Fibroblast of gingiva (primary cell): ENCODE results near the gene HBEGF.
A peak's percentile ranks its signal among the peaks of the same experiment; 100 is the strongest.

Experiments
- DNase-seq: peaks from one replicate; pipeline ENCODE4 v3.0.0-alpha.2; 2011; ENCODE audit warnings: low read depth

HBEGF gene

DNA sequence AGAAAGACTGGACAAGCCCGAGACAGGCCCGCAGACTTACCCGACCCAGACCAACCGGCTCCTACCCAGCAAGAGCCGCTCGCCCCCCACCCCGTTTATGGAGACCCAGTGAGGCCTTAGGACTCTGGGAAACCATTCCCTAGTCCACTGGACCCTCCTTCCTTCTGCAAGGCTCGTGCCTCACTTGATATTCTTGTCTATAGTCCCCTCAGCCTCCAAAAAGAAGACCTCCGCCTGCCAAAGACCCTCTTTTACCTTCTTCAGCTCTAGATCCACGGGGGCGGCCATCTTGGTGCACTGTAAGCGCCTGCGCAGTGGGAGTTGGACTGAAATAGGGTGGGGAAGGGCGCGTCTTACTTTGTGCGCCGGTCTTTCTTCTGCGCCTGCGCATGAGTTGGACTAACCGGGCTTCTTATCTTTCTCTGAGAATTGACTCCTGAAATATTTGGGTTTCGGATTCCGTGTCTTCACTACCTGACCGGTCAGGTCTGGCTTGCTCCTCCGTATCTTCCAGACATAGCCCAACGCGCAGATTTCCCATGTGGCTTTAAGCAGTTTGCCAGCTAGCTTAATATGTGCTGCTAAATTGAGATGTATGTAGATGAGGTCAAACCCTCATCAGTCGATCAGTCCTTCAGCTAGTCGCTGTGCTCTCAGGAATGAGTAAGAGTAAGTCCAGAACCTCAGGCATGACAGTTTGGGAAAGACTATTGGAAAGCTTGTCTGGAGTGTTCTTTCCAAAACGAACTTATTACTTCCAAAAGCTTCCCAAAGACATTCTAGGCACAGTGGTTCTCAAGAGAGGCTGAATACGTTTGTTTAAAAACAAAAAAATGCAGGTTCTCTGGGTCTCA is 43.4 kb downstream of the HBEGF start, which contains the start of gene PFDN1:
PFDN1 (minus strand) TSS at position 316 of the 854 bp plus-strand sequence; CDS start at position 288, 28 bp downstream.
- peak; percentile 91 for DNase-seq

DNA sequence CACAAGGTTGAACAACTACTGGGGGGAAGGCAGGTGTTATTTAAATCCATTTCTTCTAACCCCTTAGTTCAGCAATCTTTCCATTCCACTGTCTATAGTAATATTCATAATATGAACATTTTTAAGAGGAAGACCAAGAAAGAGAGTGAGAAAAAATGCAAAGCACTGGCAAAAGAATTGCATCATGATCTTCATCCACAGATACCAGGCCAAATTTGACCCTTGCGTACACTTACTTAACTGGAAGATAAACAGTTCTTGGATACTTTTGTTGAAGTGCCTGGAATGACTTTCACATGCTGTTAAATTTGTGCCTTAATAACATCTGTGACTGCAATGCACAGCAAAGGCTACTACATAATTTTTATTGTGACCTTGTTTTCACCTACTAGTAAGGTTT is 45.3 kb downstream of the HBEGF start:
- DNase-seq = no peak

DNA sequence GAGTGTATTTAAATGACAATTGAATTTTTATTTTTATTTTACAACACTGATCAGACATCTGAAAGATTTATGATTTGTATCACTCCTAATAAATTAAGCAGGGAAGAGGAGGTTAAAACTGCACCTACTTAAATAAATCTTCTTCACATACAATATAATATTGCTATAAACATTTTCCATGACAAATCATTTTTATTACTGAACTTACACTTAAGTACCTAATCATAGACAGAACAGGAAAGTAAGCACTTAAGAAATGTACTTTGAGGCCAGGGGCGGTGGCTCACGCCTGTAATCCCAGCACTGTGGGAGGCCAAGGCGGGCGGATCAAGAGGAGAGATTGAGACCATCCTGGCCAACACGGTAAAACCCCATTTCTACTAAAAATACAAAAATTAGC is 47.3 kb downstream of the HBEGF start:
- DNase-seq = no peak

DNA sequence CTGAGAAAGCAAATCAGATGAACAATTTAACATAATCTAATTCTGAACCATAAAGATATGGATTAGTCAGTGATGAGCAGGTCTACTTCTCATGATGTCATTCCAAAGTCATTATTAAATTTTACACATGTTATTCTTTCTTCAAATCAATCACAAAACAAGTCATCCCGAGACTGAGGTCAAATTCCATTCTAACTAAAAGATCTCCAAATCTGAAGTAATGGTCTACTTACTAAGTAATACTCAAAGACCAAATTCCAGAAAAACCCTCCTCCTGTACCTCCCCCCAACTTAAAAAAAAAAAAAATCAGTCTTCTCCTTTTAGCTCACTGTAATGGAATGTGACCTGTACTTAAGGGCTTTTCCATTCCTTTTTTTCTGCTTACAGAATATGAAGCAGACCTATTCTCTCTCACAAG is 48.2 kb downstream of the HBEGF start:
- no peak for DNase-seq

DNA sequence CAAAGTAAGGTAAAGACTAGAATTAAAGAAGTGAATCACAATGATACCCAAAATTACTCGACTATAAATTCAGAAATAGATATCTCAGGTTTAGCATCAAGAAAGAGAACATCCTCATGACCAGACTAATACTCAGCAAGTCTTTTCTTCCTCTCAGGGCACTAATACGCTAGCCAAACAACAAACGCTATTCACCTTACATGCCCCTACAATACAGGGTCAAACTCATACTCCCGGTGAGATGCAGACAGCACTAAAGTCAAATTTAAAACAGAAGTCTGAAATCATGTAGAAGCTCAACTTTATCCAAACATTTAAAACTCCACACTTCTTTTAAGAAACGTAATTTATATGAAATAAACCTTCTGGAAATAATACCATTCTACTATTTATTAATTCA is 49.1 kb downstream of the HBEGF start:
- no peak for DNase-seq

DNA sequence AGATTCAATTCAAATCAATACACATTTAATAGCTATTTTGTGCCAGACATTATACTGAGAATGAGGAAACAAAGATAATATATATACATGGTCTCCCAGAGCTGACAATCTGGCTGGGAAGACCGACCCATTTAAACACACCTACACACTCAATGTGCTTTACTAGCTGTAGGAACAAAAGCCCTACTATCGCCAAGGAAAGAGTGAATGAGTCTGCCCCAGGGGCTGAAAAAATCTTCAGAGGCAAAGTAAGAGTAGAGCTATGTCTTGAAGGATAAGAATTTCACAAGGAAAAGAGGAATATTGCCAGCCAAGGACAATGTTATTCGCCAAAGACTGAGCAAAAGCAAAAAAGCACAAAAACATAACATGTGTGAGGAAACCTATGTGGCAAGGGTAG is 50.1 kb downstream of the HBEGF start:
- DNase-seq = no peak

DNA sequence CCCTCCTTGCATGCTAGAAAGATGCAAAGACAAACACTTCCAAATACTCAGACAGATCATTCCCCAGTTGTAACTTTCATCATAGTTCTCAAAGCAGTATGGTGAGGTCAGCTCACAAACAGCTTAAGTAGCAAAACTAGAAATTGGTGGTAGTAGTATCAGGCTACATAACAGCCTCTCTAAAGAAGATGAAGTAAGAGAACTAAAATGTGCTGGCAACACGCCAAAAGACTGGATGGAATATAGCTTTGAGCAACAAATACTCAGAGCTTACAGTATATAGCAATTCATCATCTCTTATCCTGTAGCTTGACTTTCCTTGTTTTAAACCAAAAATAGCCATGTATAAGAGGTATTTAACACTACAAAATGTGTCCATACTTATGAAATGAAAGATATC is 51.0 kb downstream of the HBEGF start:
- DNase-seq = peak; percentile 88

DNA sequence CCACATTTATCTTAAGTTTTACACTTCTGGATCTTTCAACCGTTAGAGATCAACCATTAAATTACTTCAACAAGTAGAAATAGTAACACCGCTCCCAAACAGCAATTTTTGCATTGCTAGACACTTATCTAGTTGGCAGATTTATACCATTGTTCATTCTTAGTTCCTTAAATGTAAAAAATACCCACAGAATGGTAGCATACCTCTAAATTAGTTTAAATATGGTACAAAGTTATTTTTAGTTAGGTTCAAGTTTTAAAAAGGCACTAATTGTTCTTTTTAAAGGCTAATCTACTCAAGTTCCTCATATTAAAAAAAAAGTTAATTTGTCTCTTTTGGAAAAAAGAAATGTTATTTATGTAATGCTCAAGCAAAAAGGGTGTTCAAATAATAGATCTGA is 51.6 kb downstream of the HBEGF start:
- no peak for DNase-seq

DNA sequence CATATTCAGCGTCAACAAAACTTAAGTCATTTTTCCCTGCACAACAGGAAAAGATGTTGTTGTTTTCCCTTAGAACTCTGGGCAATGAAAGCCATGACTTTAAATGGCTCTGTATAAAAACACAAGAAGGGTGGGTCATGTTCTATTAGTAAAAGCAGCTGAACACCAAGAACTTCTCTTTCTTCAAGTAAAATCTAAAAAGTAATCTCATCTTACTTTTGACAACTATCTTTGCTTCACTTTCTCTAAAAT is 52.6 kb downstream of the HBEGF start:
- no peak for DNase-seq

DNA sequence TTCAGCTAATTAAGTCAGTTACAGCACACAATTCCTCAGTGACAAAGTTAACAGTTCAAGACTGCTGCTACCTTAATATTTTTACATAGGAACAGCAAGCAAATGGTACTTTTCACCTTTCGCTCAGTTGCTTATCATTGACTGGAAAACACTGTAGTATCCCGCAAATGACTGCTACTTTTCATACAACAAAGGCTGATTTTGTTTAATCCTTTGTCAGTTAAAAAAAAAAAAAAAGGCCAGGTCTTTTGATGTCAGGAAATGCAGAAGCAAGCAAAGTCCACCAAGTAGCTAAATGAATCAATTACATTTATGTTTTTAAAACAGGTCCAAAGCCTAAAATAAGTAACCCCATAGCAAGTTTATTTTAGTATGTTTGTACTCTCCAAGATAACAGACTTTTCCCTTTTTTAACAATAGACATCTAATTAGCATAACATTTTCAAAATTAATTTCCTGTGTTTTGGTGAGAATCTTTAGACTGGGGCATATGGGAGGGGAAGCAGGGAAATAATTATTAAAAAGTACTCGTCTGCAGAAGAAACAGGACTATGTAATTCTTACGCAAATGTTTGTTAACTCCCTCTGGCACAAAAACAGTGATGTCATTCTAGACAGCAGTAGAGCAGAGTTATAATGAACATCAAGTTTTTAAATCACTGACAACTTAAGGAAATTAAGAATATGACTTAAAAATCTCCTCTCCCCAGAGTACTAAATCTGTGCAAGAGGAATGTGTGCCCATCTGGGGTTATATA is 53.1 kb downstream of the HBEGF start:
- DNase-seq = peak; percentile 23

DNA sequence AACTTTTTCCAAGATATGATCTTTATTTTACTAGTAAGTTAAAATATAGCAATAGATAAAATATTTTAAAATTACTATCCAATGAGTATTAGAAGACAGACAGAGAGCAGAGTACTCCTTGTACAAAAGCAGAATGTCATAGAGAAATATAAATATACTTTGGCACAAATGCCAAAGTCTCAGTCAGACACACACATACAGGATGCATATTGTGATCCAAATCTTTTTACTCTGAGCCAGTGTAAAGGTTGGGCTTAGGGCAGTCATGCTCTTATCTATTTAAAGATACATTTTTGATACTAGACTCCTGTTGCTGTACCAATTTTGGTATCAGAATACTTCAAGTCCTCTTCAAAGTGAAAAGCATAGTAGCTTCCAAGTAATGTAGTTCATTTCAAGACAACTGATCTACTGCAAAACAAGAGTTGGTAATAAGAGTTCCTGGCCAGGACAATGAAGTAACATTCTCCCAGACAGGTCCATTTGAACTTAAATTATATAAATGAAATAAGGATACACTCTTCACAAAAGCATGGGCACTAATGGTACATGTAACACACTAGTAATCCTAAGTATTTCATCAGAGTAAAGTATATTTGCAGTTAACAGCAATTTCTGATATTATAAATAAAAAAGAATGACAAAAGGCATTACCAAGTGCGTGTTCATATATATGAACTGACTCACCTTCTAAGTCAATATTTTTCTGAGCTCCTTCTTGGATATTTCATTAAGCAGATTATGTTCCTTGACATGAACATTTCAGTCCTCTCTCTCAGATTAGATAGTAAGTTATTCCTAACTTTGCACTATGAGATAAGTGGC is 54.0 kb downstream of the HBEGF start:
- no peak for DNase-seq

DNA sequence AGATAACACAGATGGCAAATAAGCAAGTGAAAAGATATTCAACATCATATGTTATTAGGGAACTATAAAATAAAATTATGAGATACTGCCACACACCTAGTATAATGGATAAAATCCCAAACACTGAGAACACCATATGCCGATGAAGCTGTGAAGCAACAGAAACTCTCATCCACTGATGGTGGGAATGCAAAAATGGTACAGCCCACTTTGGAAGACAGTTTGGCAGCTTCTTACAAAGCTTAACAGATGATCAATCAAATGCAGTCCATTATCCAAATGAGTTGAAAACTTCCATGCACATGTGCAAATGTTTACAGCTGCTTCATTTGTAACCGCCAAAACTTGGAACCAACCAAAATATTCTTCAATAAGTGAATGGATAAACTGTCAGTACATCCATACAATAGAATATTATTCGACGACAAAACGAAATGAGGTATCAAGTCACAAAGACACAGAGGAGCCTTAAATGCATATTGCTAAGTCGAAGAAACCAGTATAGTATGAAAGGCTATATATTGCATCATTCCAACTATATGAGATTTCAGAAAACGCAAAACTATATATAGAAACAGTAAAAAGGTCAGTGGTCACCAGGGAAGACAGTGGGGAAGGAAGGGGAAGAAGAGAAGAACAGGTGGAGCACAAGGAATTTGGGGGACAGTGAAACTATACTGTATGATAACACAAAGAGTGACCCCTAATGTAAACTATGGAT is 58.4 kb downstream of the HBEGF start:
- DNase-seq = no peak

DNA sequence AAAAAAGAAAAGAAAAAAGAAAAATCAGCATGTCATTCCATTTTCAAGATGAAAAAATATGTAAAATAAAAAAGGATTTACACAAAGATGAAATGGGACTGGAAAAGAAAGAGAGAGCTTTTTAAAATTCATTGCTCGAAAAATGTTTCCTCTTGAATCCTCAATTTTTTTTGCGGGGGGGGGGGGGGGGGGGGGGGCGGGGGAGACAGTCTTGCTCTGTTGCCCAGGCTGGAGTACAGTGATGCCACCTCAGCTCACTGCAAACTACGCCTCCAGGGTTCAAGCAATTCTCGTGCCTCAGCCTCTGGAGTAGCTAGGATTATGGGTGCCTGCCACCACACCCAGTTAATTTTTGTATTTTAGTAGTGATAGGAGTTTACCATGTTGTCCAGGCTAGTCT is 60.0 kb downstream of the HBEGF start:
- DNase-seq = no peak

DNA sequence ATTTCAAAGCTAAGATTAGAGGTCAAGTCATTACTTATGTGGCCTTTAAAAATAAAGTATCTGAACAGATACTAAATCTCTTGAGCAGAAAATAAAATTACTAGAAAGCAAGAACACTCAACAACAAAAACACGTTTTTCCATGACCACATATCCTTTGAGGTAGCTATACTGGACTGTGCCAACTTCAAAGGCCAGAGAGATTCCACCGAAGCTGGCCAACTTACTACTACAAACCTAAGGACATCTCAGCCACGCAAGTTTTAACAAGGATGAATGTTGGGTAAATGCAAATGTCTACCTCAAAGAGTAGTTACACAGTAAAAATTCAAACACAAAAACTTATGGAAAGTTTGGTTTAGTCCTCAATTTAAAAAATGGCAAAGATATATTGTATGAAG is 62.4 kb downstream of the HBEGF start:
- no peak for DNase-seq
